Epithelial cell of esophagus (primary cell): ENCODE measurements around the gene FUT9.
A peak's percentile ranks its signal among the peaks of the same experiment; 100 is the strongest.

ENCODE experiments used
- DNase-seq: peaks from one replicate; pipeline ENCODE4 v3.0.0; 2010; ENCODE audit warnings: low read depth
- H3K4me3 ChIP-seq: 2 replicates; pipeline ENCODE4 v1.5.1; 2011; ENCODE audit warnings: mild to moderate bottlenecking, low read length, control low read depth
- CTCF ChIP-seq: IDR thresholded peaks from 2 replicates; pipeline ENCODE4 v1.5.1; 2011; ENCODE audit warnings: low read depth, mild to moderate bottlenecking, low read length, control low read depth, inconsistent platforms; ENCODE audit not compliant: insufficient read depth; ENCODE audit errors: missing control alignments

FUT9 gene

GRCh38 chr6:96212066-96212465 lies 196.3 kb downstream of the FUT9 start:
- no peak for TF ChIP-seq CTCF
- DNase-seq, result no peak

GRCh38 chr6:96213784-96214183 lies 198.0 kb downstream of the FUT9 start:
- TF ChIP-seq CTCF, result no peak
- no peak overlapping the region for H3K4me3 ChIP-seq
- peak; percentile 20 for DNase-seq

More at GRCh38 chr6:96212066-96212465, 196.3 kb downstream of the FUT9 start:
- no peak overlapping the region for H3K4me3 ChIP-seq

GRCh38 chr6:96223695-96224094 lies 207.9 kb downstream of the FUT9 start:
- no peak overlapping the region for H3K4me3 ChIP-seq
- TF ChIP-seq CTCF, result no peak
- no peak for DNase-seq

- no peak for TF ChIP-seq CTCF
- DNase-seq, result no peak
- no peak overlapping the region for H3K4me3 ChIP-seq
Measured at GRCh38 chr6:96227135-96227534, 211.4 kb downstream of the FUT9 start.

GRCh38 chr6:96234444-96234843 lies 218.7 kb downstream of the FUT9 start:
- TF ChIP-seq CTCF, result no peak
- no peak for DNase-seq
- no peak overlapping the region for H3K4me3 ChIP-seq

GRCh38 chr6:96235927-96236326 lies 220.2 kb downstream of the FUT9 start:
- peak; percentile 3 for DNase-seq
- H3K4me3 ChIP-seq, result no peak overlapping the region
- no peak for TF ChIP-seq CTCF

GRCh38 chr6:96236471-96236870 lies 220.7 kb downstream of the FUT9 start:
- DNase-seq, result no peak
- no peak overlapping the region for H3K4me3 ChIP-seq
- no peak for TF ChIP-seq CTCF
